ENCODE results near the gene ADAMTS2.

The ADAMTS2 gene

GRCh38 chr5:179139111-179139935 lies 205.9 kb downstream of the ADAMTS2 start:
- Histone ChIP-seq H3K27ac (ENCODE audit: low read depth, low read length) (no peak overlapping the region), H3K9ac (ENCODE audit: low read length) (no peak overlapping the region), H3K36me3 (ENCODE audit: control insufficient read depth, insufficient read depth, low read length) (no peaks in the 10 kb centered on the region), H3K4me1 (ENCODE audit: control insufficient read depth, insufficient read depth, low read length) (no peaks in the 10 kb centered on the region), H3K27me3 (ENCODE audit: control insufficient read depth, insufficient read depth, low read length) (no peaks in the 10 kb centered on the region), H3K4me3 (ENCODE audit: low read length) (no peak overlapping the region)

DNA sequence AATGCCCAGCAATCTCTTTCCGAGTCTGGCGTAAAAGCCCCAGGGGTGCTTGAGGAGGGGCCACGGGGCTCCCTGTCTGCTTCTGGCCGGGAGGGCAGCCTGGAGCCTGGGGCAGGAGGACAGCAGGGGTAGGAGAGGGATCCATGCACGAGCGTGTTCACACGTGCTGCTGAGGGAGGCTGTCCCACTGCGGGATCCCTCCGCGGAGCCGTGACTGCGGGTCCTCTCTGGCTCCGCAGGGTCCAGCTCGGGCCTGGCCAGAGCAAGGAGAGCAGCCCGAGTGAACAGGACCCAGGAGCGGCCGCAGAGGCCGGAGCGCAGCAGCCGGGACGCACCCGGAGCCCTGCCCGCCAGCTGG lies 206.7 kb downstream of the ADAMTS2 start:
- Histone ChIP-seq H3K9ac (ENCODE audit: low read length) (no peak overlapping the region), H3K4me1 (ENCODE audit: control insufficient read depth, insufficient read depth, low read length) (no peaks in the 10 kb centered on the region), H3K27me3 (ENCODE audit: control insufficient read depth, insufficient read depth, low read length) (no peaks in the 10 kb centered on the region), H3K36me3 (ENCODE audit: control insufficient read depth, insufficient read depth, low read length) (no peaks in the 10 kb centered on the region), H3K27ac (ENCODE audit: low read depth, low read length) (no peak overlapping the region), H3K4me3 (ENCODE audit: low read length) (no peak overlapping the region)

GRCh38 chr5:179137643-179138567 lies 207.4 kb downstream of the ADAMTS2 start:
- H3K4me3 ChIP-seq (ENCODE audit: low read length), result no peak overlapping the region
- no peaks in the 10 kb centered on the region for H3K36me3 ChIP-seq (ENCODE audit: control insufficient read depth, insufficient read depth, low read length)
- no peak overlapping the region for H3K9ac ChIP-seq (ENCODE audit: low read length)

DNA sequence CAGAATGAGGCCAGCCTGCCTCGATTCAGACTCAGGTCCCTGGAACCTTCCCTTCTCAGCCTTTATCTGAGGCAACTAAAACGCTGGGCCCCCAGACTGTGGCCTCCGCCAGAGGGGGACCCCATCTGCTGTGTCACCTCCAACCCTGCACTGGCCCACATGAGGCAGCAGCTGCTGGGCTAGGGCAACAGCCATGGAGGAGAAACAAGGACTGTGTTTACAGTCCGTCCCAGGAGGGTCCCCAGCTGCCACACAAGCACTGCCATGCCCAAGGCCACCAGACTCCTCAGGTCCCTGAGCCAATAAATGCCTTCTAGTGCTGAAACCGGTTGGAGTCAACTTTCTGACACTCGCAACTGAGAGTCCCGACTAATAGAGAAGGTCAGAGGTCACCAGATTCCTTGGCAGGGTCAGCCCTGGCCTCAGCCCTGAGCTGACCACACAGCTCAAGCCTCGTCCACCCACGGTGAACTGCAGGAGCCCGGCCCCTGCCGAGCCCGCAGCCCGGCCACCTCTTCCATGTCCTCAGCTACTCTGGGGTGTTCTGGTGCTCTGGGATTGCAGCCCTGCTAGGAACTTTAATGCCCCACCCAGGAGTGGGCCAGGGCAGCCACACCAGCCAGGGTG lies 208.1 kb downstream of the ADAMTS2 start:
- H3K27me3 ChIP-seq (ENCODE audit: control insufficient read depth, insufficient read depth, low read length), result no peaks in the 10 kb centered on the region
- H3K36me3 ChIP-seq (ENCODE audit: control insufficient read depth, insufficient read depth, low read length), result no peaks in the 10 kb centered on the region
- H3K9ac ChIP-seq (ENCODE audit: low read length), result no peak overlapping the region
- H3K4me1 ChIP-seq (ENCODE audit: control insufficient read depth, insufficient read depth, low read length), result no peaks in the 10 kb centered on the region
- no peak overlapping the region for H3K4me3 ChIP-seq (ENCODE audit: low read length)
- H3K27ac ChIP-seq (ENCODE audit: low read depth, low read length), result no peak overlapping the region

More at GRCh38 chr5:179137643-179138567, 207.4 kb downstream of the ADAMTS2 start:
- no peak overlapping the region for H3K27ac ChIP-seq (ENCODE audit: low read depth, low read length)
- no peaks in the 10 kb centered on the region for H3K4me1 ChIP-seq (ENCODE audit: control insufficient read depth, insufficient read depth, low read length)
- no peaks in the 10 kb centered on the region for H3K27me3 ChIP-seq (ENCODE audit: control insufficient read depth, insufficient read depth, low read length)

DNA sequence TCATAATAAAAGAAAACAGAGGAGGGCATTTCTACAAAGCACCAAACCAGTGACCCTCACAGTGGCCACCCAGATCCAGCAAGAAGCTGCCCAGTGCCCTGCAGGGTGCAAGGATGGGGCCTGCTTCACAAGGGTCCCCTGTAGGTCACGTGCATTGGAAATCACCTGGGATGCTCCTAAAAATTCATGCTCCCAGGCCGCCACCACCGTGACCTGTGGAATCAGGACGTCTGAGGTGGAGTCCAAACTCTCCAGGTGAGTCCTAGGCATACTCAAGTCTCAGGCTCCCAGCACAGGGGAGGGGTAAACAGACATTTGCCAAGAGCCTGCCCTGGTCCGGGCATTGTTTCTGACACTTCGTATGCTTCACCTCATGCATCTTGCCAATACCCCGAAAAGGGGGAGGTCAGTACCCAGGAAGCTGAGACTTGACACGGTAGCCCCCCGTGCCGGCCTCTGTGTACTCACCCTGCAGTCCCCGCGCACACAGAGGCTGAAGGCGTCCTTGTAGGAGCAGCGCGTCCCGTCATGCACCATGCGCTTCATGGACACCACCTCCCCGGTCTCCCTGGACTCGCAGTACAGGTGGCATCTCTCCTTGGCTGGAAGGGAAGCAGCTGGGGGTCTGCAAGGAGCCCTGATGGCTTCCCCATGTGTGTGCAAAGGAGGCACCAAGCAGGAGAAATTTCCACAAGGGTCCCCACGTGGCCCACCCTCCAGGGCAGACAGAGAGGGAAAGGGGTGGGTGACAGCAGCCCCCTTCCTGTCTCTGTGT lies 209.6 kb downstream of the ADAMTS2 start:
- no peak overlapping the region for H3K27ac ChIP-seq (ENCODE audit: low read depth, low read length)
- H3K4me3 ChIP-seq (ENCODE audit: low read length), result no peak overlapping the region
- H3K36me3 ChIP-seq (ENCODE audit: control insufficient read depth, insufficient read depth, low read length), result no peaks in the 10 kb centered on the region
- H3K27me3 ChIP-seq (ENCODE audit: control insufficient read depth, insufficient read depth, low read length), result no peaks in the 10 kb centered on the region
- H3K9ac ChIP-seq (ENCODE audit: low read length), result no peak overlapping the region
- H3K4me1 ChIP-seq (ENCODE audit: control insufficient read depth, insufficient read depth, low read length), result no peaks in the 10 kb centered on the region

DNA sequence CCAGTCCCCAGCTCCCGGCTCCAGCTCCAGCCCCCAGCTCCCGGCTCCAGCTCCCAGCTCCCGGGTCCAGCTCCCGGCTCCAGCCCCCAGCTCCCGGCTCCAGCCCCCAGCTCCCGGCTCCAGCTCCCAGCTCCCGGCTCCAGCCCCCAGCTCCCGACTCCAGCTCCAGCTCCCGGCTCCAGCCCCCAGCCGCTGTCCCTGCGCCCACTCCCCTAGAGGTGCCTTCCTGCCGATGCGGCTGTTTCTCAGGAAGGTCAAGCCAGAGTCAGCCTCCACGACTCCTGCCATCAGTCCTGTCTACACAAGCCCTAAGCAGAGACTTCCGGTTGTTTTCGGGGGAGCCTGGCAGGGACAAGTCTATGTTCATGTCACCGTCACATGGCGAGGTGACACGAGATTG lies 210.3 kb downstream of the ADAMTS2 start:
- no peak overlapping the region for H3K9ac ChIP-seq (ENCODE audit: low read length)
- no peaks in the 10 kb centered on the region for H3K4me1 ChIP-seq (ENCODE audit: control insufficient read depth, insufficient read depth, low read length)
- no peak overlapping the region for H3K27ac ChIP-seq (ENCODE audit: low read depth, low read length)
- H3K36me3 ChIP-seq (ENCODE audit: control insufficient read depth, insufficient read depth, low read length), result no peaks in the 10 kb centered on the region
- no peak overlapping the region for H3K4me3 ChIP-seq (ENCODE audit: low read length)
- no peaks in the 10 kb centered on the region for H3K27me3 ChIP-seq (ENCODE audit: control insufficient read depth, insufficient read depth, low read length)

DNA sequence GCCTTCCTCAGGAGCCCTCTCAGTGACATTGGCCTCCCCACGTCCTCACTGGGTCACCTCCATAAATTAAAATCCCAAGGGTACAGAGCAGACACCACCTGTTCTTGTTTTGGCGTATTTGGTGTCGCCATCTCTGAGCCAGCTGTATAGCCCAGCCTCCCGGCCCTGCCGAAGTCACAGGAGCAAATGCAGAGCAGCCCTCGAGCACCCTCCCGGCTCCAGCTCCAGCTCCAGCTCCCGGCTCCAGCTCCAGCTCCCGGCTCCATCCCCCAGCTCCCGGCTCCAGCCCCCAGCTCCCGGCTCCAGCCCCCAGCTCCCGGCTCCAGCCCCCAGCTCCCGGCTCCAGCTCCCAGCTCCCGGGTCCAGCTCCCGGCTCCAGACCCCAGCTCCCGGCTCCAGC lies 210.8 kb downstream of the ADAMTS2 start:
- Histone ChIP-seq H3K27ac (ENCODE audit: low read depth, low read length) (no peak overlapping the region), H3K27me3 (ENCODE audit: control insufficient read depth, insufficient read depth, low read length) (no peaks in the 10 kb centered on the region), H3K9ac (ENCODE audit: low read length) (no peak overlapping the region), H3K4me3 (ENCODE audit: low read length) (no peak overlapping the region), H3K36me3 (ENCODE audit: control insufficient read depth, insufficient read depth, low read length) (no peaks in the 10 kb centered on the region), H3K4me1 (ENCODE audit: control insufficient read depth, insufficient read depth, low read length) (no peaks in the 10 kb centered on the region)

DNA sequence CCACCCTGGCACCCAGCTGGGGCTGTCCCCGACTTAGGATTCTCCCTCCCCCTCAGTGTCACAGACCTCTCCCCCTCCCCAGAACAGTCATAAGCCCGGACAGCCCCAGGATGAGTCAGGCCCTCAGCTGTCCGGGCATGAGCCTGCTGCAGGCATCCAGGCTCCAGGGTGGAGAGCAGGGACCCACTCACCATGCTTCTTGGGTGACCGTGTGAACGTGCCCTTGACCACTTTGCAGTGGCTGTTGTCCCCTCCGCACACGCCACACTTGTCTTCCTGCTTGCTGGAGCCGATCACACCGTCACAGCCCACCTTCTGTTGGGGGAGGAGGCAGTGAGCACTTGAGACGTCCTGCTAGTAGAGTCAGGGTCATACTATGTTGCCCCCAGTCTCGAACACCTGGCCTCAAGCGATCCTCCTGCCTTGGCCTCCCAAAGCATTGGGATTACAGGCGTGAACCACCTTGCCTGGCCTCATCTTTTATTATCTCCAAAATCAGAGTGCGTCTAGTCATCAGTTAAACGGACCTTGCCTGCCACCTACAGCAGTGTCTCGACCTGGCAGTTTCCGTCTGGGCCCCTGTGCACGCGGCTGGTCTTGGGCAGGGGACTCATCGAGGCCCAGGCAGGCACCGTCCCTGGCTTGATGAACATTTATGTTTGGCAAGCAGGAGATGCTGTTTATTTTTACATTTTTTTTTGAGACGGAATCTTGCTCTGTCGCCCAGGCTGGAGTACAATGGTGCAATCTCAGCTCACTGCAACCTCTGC lies 212.5 kb downstream of the ADAMTS2 start:
- H3K27ac ChIP-seq (ENCODE audit: low read depth, low read length), result no peak overlapping the region
- no peaks in the 10 kb centered on the region for H3K27me3 ChIP-seq (ENCODE audit: control insufficient read depth, insufficient read depth, low read length)
- H3K36me3 ChIP-seq (ENCODE audit: control insufficient read depth, insufficient read depth, low read length), result no peaks in the 10 kb centered on the region
- no peak overlapping the region for H3K4me3 ChIP-seq (ENCODE audit: low read length)
- no peaks in the 10 kb centered on the region for H3K4me1 ChIP-seq (ENCODE audit: control insufficient read depth, insufficient read depth, low read length)
- H3K9ac ChIP-seq (ENCODE audit: low read length), result no peak overlapping the region

DNA sequence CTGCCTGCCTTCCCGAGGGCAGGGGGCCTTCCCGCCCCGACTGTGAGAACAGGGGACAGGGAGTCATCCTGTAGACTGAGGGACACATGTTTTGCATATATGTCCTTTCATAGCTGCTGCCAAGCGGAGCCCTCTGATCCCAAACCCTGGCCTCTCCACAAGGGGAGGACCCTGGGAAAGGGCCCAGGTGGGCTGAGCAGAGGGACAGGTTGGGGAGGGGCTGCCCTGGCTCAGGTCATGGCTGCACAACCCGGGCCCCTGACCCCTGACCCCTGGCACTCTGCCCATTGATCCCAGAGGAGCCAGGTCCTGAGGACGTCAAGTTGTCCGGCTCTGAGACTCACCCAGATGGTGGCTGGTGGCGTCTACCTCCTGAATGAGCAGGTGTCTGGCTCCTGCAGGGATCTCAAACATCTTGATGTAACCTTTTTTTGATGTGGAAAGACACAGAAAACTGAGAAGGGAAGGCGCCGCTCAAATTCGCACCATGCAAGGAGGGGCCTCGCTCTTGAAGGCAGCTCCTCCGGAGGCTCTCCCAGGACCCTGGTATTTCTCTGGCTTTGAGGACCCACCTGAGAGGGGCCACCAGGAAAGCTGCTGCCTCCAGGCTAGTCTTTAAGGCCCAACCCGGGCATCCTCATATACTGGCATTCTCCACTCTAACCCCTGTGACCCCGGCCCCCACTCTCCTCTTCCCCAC lies 213.2 kb downstream of the ADAMTS2 start:
- Histone ChIP-seq H3K9ac (ENCODE audit: low read length) (no peak overlapping the region), H3K4me1 (ENCODE audit: control insufficient read depth, insufficient read depth, low read length) (no peaks in the 10 kb centered on the region), H3K27ac (ENCODE audit: low read depth, low read length) (no peak overlapping the region), H3K4me3 (ENCODE audit: low read length) (no peak overlapping the region), H3K27me3 (ENCODE audit: control insufficient read depth, insufficient read depth, low read length) (no peaks in the 10 kb centered on the region), H3K36me3 (ENCODE audit: control insufficient read depth, insufficient read depth, low read length) (no peaks in the 10 kb centered on the region)

DNA sequence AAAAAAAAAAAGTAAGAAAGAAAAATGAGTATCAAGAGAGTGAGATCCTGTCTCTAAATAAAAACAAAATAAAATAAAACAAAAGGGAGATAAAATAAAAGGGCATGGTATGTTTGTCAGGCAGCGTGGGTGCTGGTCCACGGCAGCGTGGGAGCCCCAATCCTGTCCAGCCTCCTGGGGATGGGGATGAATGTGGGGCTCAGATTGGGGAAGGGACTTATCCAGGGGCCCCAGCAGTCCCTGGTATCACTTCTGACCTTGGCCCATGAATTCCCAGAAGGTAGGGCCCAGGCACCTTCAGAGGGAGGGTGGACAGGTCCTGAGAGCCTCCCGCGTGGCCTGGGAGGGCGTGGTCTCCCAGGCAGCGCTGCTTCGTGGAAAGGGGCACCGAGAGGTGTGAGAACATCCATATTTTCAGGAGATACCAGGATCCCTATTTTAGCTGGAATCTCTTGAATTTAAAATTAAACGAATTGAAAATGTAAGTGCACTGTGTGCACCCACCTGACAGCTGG lies 213.9 kb downstream of the ADAMTS2 start:
- no peak overlapping the region for H3K4me3 ChIP-seq (ENCODE audit: low read length)
- no peaks in the 10 kb centered on the region for H3K4me1 ChIP-seq (ENCODE audit: control insufficient read depth, insufficient read depth, low read length)
- no peaks in the 10 kb centered on the region for H3K36me3 ChIP-seq (ENCODE audit: control insufficient read depth, insufficient read depth, low read length)
- no peak overlapping the region for H3K9ac ChIP-seq (ENCODE audit: low read length)
- H3K27me3 ChIP-seq (ENCODE audit: control insufficient read depth, insufficient read depth, low read length), result no peaks in the 10 kb centered on the region
- H3K27ac ChIP-seq (ENCODE audit: low read depth, low read length), result no peak overlapping the region

Measured in rectal smooth muscle tissue (tissue), 1 donor.